ENCODE results near the gene SPTBN1.

Gene SPTBN1

DNA sequence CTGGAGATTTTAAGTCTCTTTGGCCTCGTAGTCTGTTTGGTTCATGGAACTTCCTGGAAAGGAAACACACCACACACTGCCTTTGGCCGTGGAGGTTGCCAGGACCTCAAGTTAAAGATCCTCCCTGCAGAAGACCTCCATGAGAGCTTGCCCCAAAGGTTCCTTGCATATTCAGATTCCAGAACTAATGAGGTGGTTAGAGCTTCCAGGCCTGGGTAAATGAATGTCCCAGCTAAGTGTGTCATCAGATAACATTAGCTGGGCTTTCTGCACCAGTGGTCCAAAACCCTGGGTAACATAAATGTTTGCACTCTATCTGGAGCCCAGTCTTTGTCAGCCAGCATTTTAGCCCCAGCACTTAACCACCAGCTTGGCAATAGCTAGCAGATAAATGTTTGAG is 145.2 kb downstream of the SPTBN1 start:
- Histone ChIP-seq H3K9ac (ENCODE audit: low read length) (no peak overlapping the region), H3K27ac (ENCODE audit: low read length) (no peak overlapping the region), H4K20me1 (ENCODE audit: insufficient read depth, low read length) (no peaks in the 10 kb centered on the region), H3K36me3 (replicated peaks; ENCODE audit: low read depth, low read length) (no peaks in the 10 kb centered on the region), H3K4me2 (ENCODE audit: low read length) (no peak overlapping the region), H2AFZ (ENCODE audit: low read depth, low read length) (no peak overlapping the region), H3K9me3 (ENCODE audit: insufficient read depth, low read length) (no peaks in the 10 kb centered on the region), H3K4me1 (ENCODE audit: low read length) (peaks cover 7% of the 10 kb centered on the region), H3K4me3 (ENCODE audit: low read length) (no peak overlapping the region), H3K79me2 (ENCODE audit: low read length) (no peaks in the 10 kb centered on the region), H3K27me3 (ENCODE audit: low read depth, low read length) (no peaks in the 10 kb centered on the region)
- TF ChIP-seq EZH2phosphoT487 (IDR thresholded peaks at IDR 0.05; ENCODE audit: low read depth) = no peak
- TF ChIP-seq, protein P1, sequence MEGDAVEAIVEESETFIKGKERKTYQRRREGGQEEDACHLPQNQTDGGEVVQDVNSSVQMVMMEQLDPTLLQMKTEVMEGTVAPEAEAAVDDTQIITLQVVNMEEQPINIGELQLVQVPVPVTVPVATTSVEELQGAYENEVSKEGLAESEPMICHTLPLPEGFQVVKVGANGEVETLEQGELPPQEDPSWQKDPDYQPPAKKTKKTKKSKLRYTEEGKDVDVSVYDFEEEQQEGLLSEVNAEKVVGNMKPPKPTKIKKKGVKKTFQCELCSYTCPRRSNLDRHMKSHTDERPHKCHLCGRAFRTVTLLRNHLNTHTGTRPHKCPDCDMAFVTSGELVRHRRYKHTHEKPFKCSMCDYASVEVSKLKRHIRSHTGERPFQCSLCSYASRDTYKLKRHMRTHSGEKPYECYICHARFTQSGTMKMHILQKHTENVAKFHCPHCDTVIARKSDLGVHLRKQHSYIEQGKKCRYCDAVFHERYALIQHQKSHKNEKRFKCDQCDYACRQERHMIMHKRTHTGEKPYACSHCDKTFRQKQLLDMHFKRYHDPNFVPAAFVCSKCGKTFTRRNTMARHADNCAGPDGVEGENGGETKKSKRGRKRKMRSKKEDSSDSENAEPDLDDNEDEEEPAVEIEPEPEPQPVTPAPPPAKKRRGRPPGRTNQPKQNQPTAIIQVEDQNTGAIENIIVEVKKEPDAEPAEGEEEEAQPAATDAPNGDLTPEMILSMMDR (IDR thresholded peaks at IDR 0.05; ENCODE audit: low read depth, low read length) = no peak

DNA sequence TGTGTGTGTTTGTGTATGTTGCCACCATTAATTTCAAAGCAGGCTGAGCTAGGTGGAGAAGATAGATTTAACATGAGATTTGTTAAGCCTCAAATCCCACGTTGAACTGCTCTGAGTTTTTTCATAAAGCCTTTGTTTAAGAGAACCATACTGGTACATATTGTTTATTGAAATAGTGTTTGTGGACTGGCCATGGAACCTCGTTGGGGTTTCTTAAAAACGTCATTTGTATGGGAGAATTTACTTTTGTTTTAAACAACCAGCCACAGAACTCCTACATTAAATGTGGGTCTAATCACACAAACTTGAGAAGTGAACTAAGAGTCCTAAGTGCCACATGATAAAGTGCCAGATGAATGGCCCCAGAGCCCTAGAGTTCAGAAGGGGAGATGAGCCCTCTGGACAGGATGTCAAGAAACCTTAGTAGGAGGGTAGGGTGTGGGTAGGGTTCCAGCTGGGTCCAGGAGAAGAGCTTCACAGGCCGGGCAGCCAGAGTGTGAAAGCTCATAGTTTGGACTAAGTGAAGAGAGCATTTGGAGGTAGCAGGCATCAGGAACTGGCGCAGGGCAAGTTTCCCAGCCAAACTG is 146.7 kb downstream of the SPTBN1 start:
- Histone ChIP-seq H2AFZ (ENCODE audit: low read depth, low read length) (no peak overlapping the region), H3K27me3 (ENCODE audit: low read depth, low read length) (no peaks in the 10 kb centered on the region), H3K9me3 (ENCODE audit: insufficient read depth, low read length) (no peaks in the 10 kb centered on the region), H3K4me3 (ENCODE audit: low read length) (no peak overlapping the region), H3K9ac (ENCODE audit: low read length) (no peak overlapping the region), H3K4me2 (ENCODE audit: low read length) (no peak overlapping the region), H3K36me3 (replicated peaks; ENCODE audit: low read depth, low read length) (no peaks in the 10 kb centered on the region), H3K4me1 (ENCODE audit: low read length) (no peaks in the 10 kb centered on the region), H3K79me2 (ENCODE audit: low read length) (no peaks in the 10 kb centered on the region), H4K20me1 (ENCODE audit: insufficient read depth, low read length) (no peaks in the 10 kb centered on the region), H3K27ac (ENCODE audit: low read length) (no peak overlapping the region)
- no peak for TF ChIP-seq EZH2phosphoT487 (IDR thresholded peaks at IDR 0.05; ENCODE audit: low read depth)
- TF ChIP-seq, protein P1 (IDR thresholded peaks at IDR 0.05; ENCODE audit: low read depth, low read length) = no peak

- H4K20me1 ChIP-seq (ENCODE audit: insufficient read depth, low read length) = no peaks in the 10 kb centered on the region
- H3K27ac ChIP-seq (ENCODE audit: low read length) = no peak overlapping the region
- no peak overlapping the region for H2AFZ ChIP-seq (ENCODE audit: low read depth, low read length)
- H3K4me2 ChIP-seq (ENCODE audit: low read length) = no peak overlapping the region
- TF ChIP-seq EZH2phosphoT487 (IDR thresholded peaks at IDR 0.05; ENCODE audit: low read depth) = no peak
- H3K79me2 ChIP-seq (ENCODE audit: low read length) = no peaks in the 10 kb centered on the region; the same call in 1 of the 2 replicates
- no peaks in the 10 kb centered on the region for H3K9me3 ChIP-seq (ENCODE audit: insufficient read depth, low read length)
- no peaks in the 10 kb centered on the region for H3K27me3 ChIP-seq (ENCODE audit: low read depth, low read length)
- no peak overlapping the region for H3K9ac ChIP-seq (ENCODE audit: low read length)
- H3K36me3 ChIP-seq (replicated peaks; ENCODE audit: low read depth, low read length) = no peaks in the 10 kb centered on the region
- H3K4me3 ChIP-seq (ENCODE audit: low read length) = no peak overlapping the region
- H3K4me1 ChIP-seq (ENCODE audit: low read length) = no peaks in the 10 kb centered on the region
These were observed 147.2 kb downstream of the SPTBN1 start for GRCh38 chr2:54603357-54603756.

GRCh38 chr2:54603796-54604195 is 147.7 kb downstream of the SPTBN1 start:
- Histone ChIP-seq H3K79me2 (ENCODE audit: low read length) (no peaks in the 10 kb centered on the region; the same call in 1 of the 2 replicates), H3K27me3 (ENCODE audit: low read depth, low read length) (no peaks in the 10 kb centered on the region), H2AFZ (ENCODE audit: low read depth, low read length) (no peak overlapping the region), H4K20me1 (ENCODE audit: insufficient read depth, low read length) (no peaks in the 10 kb centered on the region), H3K36me3 (replicated peaks; ENCODE audit: low read depth, low read length) (no peaks in the 10 kb centered on the region), H3K4me3 (ENCODE audit: low read length) (no peak overlapping the region), H3K9ac (ENCODE audit: low read length) (no peak overlapping the region), H3K4me1 (ENCODE audit: low read length) (no peaks in the 10 kb centered on the region), H3K4me2 (ENCODE audit: low read length) (no peak overlapping the region), H3K9me3 (ENCODE audit: insufficient read depth, low read length) (no peaks in the 10 kb centered on the region), H3K27ac (ENCODE audit: low read length) (no peak overlapping the region)
- TF ChIP-seq, protein P1 (IDR thresholded peaks at IDR 0.05; ENCODE audit: low read depth, low read length) = no peak
- TF ChIP-seq EZH2phosphoT487 (IDR thresholded peaks at IDR 0.05; ENCODE audit: low read depth) = no peak
